PFSK-1 (cell line): ENCODE measurements around the gene ANKFY1.

Experiments
- FOXP2 ChIP-seq: optimal IDR thresholded peaks from 2 replicates; pipeline ENCODE3; 2011; ENCODE audit warnings: borderline replicate concordance, control low read depth, inconsistent platforms; ENCODE audit not compliant: insufficient read depth; ENCODE audit errors: extremely low read length, extremely low read depth
- POLR2AphosphoS5 ChIP-seq: IDR thresholded peaks from 2 replicates; pipeline ENCODE4 v1.6.1; 2012; ENCODE audit warnings: low read depth, mild to moderate bottlenecking, control low read depth, low read length, moderate library complexity
- TAF1 ChIP-seq: IDR thresholded peaks from 2 replicates; pipeline ENCODE4 v1.6.1; 2012; ENCODE audit warnings: low read length, control low read depth, borderline replicate concordance; ENCODE audit not compliant: insufficient read depth
- TF ChIP-seq, protein P1 (sequence below), 2 experiments: IDR thresholded peaks; 2 replicates each; pipeline versions ENCODE4 v1.6.1 to v1.8.0; 2011 to 2012; ENCODE audit warnings: low read depth in 2 of 2, low read length in 2 of 2, control low read depth in 1 of 2, inconsistent platforms in 1 of 2, mild to moderate bottlenecking in 1 of 2, moderate library complexity in 1 of 2; ENCODE audit not compliant: insufficient read depth in 1 of 2

DNA sequence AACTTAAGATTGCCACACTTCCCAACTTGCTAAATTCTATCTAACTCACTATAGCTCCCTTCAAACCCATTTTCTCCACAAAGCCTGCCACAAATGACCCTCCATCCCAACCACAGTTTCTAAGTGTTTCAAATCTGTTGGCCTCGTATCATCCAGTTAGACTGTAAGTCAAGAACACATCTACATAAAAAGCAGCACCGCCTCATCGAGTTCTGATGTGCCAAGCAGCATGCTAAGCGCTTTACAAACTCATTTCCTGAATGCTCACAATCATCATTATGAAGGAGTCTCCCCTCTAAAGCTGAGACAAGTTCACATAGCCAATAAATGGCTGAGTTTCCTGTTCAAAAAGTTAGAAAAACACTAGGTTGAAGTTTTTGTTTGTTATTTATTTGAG lies 9.2 kb upstream of the ANKFY1 start:
- no peak for TF ChIP-seq TAF1
- TF ChIP-seq POLR2AphosphoS5 = no peak
- TF ChIP-seq, protein P1, sequence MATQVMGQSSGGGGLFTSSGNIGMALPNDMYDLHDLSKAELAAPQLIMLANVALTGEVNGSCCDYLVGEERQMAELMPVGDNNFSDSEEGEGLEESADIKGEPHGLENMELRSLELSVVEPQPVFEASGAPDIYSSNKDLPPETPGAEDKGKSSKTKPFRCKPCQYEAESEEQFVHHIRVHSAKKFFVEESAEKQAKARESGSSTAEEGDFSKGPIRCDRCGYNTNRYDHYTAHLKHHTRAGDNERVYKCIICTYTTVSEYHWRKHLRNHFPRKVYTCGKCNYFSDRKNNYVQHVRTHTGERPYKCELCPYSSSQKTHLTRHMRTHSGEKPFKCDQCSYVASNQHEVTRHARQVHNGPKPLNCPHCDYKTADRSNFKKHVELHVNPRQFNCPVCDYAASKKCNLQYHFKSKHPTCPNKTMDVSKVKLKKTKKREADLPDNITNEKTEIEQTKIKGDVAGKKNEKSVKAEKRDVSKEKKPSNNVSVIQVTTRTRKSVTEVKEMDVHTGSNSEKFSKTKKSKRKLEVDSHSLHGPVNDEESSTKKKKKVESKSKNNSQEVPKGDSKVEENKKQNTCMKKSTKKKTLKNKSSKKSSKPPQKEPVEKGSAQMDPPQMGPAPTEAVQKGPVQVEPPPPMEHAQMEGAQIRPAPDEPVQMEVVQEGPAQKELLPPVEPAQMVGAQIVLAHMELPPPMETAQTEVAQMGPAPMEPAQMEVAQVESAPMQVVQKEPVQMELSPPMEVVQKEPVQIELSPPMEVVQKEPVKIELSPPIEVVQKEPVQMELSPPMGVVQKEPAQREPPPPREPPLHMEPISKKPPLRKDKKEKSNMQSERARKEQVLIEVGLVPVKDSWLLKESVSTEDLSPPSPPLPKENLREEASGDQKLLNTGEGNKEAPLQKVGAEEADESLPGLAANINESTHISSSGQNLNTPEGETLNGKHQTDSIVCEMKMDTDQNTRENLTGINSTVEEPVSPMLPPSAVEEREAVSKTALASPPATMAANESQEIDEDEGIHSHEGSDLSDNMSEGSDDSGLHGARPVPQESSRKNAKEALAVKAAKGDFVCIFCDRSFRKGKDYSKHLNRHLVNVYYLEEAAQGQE (IDR thresholded peaks at IDR 0.05; ENCODE audit: insufficient read depth in 1 of 2, low read depth in 2 of 2, low read length in 2 of 2) = no peak
- TF ChIP-seq FOXP2 = no peak
